NK-92 (cell line): Measurements from ENCODE around the gene CAST.

ENCODE experiments used
- DNase-seq: peaks from one replicate; lab custom pipeline; 2025; ENCODE audit not compliant: unreplicated experiment; lab: John Stamatoyannopoulos, UW

The CAST gene

GRCh38 chr5:96706433-96707111 lies 44.4 kb downstream of the CAST start:
- no peak for DNase-seq

DNA sequence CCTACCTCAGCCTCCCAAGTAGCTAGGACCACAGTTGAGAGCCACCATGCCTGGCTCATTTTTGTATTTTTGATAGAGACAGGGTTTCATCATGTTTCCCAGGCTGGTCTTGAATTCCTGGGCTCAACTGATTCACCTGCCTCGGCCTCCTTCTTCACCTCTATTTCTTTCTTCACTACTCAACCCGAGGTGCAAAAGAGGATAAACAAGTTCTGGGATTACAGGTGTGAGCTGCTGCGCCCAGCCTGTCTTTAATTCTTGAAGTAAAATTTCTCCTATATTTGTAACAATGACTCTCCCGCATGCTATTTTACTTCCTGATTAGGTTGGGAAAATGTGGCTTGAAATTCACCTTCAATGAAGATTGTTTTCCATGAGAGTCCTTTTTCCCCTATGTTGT lies 46.4 kb downstream of the CAST start:
- DNase-seq: no peak

DNA sequence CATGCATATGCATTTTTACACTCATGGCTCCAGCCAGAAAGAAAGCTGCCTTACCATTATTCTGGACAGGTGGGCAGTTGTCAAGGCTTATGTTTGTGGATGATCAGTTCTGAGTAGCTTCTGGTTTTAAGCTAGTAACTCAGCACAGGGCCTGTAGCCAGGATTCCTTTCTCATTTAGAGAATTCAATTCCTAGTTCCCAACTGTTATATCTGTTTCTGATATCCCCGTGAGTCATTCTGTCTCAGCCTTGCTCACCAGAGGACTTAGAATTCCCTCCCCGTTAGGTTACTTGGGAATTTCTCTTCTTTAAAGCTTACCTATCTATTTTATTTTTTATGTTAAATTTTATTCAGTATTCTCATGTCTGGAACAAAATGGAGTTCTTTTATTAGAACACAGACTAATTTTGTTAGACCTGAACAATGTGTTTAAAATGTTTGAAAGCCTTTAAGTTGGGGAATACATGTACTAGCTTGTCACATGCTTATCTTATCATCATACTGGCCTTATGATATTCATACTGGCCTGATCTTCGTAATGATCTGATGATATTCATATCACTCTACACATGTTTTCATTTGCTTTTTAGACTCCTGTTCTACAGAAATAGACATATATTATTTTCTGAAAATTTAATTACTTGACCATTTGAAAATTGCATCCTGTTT lies 47.1 kb downstream of the CAST start:
- DNase-seq: no peak

DNA sequence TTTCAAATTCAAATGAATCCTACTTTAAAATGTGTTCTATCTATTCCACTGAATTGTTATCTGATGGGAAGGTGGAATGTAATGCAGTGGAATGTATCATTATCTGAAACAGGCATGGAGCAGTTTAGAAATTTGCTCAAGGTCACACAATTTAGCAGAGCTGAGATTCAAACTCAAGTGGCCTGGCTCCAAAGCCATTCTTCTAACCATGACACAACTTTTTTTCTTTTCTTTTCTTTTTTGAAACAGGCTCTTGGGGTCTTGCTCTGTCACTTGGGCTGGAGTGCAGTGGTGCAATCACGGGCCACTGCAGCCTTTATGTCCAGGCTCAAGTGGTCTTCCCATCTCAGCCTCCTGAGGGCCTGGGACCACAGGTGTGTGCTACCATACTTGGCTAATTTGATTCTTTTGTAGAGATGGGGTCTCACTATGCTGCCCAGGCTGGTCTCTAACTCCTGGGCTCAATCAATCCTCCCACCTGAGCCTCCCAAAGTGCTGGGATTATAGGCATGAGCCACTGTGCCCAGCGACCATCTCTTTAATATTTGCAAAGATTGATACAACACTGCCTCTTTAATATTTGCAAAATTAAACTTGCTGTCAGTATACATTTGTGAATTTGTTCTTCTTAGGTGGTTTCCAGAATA lies 50.0 kb downstream of the CAST start:
- DNase-seq: no peak

DNA sequence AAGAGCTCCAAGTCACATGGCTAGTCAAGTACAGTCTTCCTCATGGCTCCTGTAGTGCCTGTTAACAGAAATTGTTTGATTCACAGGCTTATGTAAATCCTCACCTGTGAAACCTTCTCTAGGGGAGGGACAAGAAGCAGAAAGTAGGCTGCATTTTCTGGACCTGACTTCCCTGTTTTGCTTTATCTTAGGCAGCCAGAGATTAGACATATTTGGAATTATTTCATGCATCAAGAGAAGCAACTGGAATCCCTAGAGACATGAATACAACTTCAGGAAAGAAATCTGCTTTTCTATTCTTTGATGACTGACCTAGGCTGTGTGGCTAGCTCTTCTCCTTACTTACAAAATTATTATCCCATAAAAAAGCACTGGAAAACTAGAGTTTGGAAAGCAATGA lies 52.3 kb downstream of the CAST start:
- DNase-seq: no peak

DNA sequence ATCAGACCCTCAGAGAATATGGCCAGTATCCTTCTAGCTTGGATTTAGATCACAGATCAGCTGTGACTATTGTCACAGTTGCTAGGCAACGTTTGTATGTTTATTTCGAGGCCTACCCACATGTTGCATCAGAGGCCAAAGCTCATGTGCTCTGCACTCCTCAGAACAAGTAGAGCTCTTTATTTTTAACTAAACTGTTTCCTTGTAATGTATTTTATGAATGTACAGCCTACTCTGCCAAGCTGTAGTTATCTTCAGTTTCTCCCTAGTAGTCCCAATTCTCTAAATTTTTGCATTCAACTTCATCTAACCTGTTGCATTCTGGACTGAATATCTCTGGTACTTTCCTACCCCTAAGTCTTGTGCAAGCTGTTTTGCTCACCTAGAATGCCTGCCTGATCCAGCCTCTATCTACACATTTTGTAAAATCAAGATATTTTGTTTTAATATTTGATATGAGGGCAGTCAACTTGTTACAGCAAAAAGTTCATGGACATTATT lies 52.8 kb downstream of the CAST start:
- no peak for DNase-seq

GRCh38 chr5:96716007-96716406 lies 53.8 kb downstream of the CAST start:
- no peak for DNase-seq

- no peak for DNase-seq
Measured at GRCh38 chr5:96716716-96717115, 54.5 kb downstream of the CAST start.

- DNase-seq: no peak
Measured at GRCh38 chr5:96717874-96718273, 55.7 kb downstream of the CAST start.

- DNase-seq: no peak
Measured at GRCh38 chr5:96718635-96719077, 56.5 kb downstream of the CAST start.

- DNase-seq: no peak
Measured at GRCh38 chr5:96720408-96720807, 58.2 kb downstream of the CAST start.

DNA sequence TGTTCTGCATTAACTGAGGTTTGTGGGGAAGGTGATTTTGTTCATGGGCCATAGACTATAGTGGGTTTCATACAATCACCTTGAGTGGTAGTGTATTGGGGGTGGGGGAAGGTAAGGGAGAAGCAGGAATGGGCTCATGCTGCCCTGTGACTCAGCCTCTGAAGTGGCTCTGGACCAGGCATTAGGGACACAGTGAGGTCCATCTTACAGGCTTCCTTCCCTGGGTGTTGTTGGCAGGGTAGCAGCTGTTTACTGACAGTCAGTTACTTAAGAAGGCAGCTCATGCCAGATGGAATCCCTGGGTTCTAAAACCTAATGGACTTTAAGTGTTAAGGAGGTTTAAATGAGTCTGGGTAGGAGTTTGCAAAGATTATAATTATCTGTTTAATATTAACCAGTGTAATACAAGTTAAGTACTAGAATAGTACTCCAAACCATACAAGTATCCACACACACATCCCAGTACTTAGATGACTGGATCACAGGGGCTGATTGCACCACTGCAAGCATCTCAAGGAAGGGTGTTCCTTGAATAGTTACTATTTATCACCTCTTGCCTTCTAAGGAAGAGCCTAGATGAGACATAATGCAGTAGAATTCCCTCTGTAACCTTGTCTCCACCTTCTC lies 59.3 kb downstream of the CAST start:
- no peak for DNase-seq

GRCh38 chr5:96725257-96725656 lies 63.1 kb downstream of the CAST start:
- DNase-seq: no peak

- no peak for DNase-seq
Measured at GRCh38 chr5:96726802-96727201, 64.6 kb downstream of the CAST start.

DNA sequence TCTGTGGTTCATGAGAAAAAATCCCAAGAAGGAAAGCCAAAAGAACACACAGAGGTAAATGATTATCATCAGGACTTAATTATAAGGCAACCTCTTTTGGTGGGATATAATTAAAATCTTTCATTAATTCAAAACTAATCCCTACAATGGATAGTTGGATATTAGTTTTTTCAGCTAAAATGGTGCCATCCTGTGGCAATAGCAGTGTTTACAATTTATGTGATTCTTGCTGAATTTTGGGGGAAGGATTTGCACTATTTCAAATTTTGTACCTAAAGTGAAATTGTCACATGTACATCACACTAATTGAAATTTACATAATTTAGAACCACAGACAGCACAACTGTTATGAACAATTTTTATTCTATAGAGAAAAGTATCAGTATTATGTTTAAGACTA lies 67.0 kb downstream of the CAST start:
- no peak for DNase-seq

DNA sequence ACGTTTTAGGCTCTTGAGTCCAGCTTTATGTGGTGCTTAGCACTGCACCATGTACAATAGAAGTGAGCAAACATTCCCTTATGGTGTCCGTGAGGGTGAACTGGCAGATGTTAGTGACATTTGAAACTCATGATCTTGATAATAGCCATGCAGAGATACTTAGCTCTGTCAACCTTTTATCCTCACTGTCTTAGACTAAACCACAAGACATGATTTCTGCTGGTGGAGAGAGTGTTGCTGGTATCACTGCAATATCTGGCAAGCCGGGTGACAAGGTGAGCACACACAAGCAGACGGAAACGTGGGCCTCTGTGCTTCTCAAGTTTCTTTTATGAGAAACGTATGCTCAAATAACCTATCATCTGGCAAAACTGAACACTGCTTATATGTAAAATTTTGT lies 68.4 kb downstream of the CAST start:
- no peak for DNase-seq

DNA sequence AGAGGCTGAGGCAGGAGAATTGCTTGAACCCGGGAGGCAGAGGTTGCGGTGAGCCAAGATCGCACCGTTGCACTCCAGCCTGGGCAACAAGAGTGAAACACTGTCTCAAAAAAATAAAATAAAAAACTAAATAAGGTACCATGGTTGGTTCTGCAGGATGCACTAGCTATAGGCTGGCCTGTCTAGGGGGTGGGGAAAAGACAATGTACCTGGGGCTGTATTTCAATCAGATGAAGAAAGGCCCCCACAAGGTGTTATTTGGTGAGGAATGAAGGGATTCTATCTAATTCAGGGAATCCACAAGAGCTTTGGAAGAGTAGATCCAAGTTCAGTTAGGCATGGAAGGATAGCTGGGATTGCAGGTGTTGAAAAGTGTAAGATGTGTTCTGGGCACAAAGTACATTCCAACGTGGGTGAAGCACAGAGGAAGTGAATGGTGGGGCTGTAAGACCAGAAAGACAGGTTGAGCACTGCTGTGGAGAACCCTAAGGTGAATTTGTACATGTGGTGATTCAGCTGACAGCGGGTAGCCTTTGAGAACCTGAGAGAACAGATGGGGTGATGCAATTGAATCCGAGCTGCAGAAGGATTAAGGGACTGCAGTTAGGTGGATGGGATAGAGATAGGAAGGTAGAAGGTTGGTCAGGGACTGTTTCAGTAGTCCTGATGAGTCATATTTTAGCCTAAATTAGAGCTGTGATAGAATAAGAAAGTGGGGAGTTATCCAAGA lies 71.8 kb downstream of the CAST start:
- no peak for DNase-seq

DNA sequence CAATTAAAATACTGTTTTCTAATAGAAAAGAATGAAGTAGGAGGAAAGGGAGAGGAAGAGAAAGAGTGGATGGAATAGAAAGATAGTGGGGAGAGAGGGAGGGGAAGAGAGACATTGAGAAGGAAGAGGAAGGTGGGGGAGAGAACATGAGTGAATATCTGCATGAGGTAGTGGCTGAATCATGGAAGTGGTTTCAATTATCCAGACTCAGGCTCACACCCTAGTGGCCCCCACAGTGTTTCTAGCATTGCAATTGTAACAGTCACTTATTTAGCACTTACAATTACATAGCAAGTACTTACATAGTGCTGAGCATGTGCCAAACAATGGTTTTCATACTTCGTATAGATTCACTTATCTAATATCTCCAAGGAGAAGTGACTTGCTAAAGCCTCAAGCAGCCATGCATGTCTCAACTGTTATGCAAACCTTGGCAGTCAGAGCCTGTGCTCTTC lies 72.7 kb downstream of the CAST start:
- DNase-seq: no peak

GRCh38 chr5:96736937-96737336 lies 74.8 kb downstream of the CAST start:
- DNase-seq: no peak

- no peak for DNase-seq
Measured at GRCh38 chr5:96741106-96741505, 78.9 kb downstream of the CAST start.

- DNase-seq: no peak
Measured at GRCh38 chr5:96741891-96742309, 79.7 kb downstream of the CAST start.
